Renal pelvis (tissue), 3 donors: ENCODE measurements around the gene FANCC. TPM values are rescaled to one million over a fixed set of nuclear protein-coding genes. Genes with fewer than 3 reads are reported as not detected.

Source experiments
- polyA plus RNA-seq, 3 donors: library from polyadenylated mRNA; unstranded; fragments of 120-200 nt; gene quantifications; one replicate each; pipeline ENCODE4 v1.2.1, GENCODE V29; 2013; ENCODE audit not compliant: insufficient read length in 3 of 3

FANCC gene
- polyA plus RNA-seq, 3 donors = 20.0 to 26.9 (median 26.2) TPM

Other genes starting within 250 kb of the FANCC start
- gene PTCH1, start 199.3 kb upstream of the FANCC start, polyA plus RNA-seq = 10 to 100 TPM; 27.6 to 34.7 (median 27.8) TPM